ENCODE measurements around the gene PPM1K.
"Not testable (repeated sequence)": the region's sequence is repeated elsewhere in the genome, so short reads cannot be mapped to it uniquely, and the experiment has no call there.

The PPM1K gene

GRCh38 chr4:88284439-88285234 lies at the start of gene PPM1K:
Gene PPM1K, minus strand, starts transcription at chr4:88284561. Its CDS starts 5,978 bp downstream, at chr4:88278583.
- FAIRE-seq: peak; percentile 43

GRCh38 chr4:88333741-88334405 lies 49.5 kb upstream of the PPM1K start:
- FAIRE-seq: no peak

- no peak for FAIRE-seq
Observed at GRCh38 chr4:88327665-88328064, 43.3 kb upstream of the PPM1K start.

GRCh38 chr4:88320780-88321373 lies 36.5 kb upstream of the PPM1K start:
- FAIRE-seq: no peak

GRCh38 chr4:88320224-88320779 lies 35.9 kb upstream of the PPM1K start:
- no peak for FAIRE-seq

- no peak for FAIRE-seq
Observed at GRCh38 chr4:88318751-88319350, 34.5 kb upstream of the PPM1K start.

GRCh38 chr4:88315460-88316017 lies 31.2 kb upstream of the PPM1K start:
- no peak for FAIRE-seq

GRCh38 chr4:88313088-88313624 lies 28.8 kb upstream of the PPM1K start:
- FAIRE-seq: not testable (repeated sequence)

- FAIRE-seq: no peak
Observed at GRCh38 chr4:88308587-88308986, 24.2 kb upstream of the PPM1K start.

- no peak for FAIRE-seq
Observed at GRCh38 chr4:88297725-88298454, 13.5 kb upstream of the PPM1K start.

- no peak for FAIRE-seq
Observed at GRCh38 chr4:88297212-88297516, 12.8 kb upstream of the PPM1K start.

- no peak for FAIRE-seq
Observed at GRCh38 chr4:88296413-88297211, 12.3 kb upstream of the PPM1K start.

GRCh38 chr4:88295656-88296055 lies 11.3 kb upstream of the PPM1K start:
- FAIRE-seq: no peak

- FAIRE-seq: no peak
Observed at GRCh38 chr4:88291003-88291402, 6.6 kb upstream of the PPM1K start.

- no peak for FAIRE-seq
Observed at GRCh38 chr4:88286897-88287296, 2.5 kb upstream of the PPM1K start.

GRCh38 chr4:88285235-88285653 lies 883 bp upstream of the PPM1K start:
- FAIRE-seq: no peak

- FAIRE-seq: no peak
Observed at GRCh38 chr4:88283661-88284438, 511 bp downstream of the PPM1K start.

GRCh38 chr4:88280228-88280795 lies 4.0 kb downstream of the PPM1K start:
- no peak for FAIRE-seq

- no peak for FAIRE-seq
Observed at GRCh38 chr4:88277711-88278225, 6.6 kb downstream of the PPM1K start.
